HepG2 (cell line): Measurements from ENCODE around the gene TLL2. TPM values are rescaled to one million over a fixed set of nuclear protein-coding genes. Genes with fewer than 3 reads are reported as not detected.
"Not testable (repeated sequence)": the region's sequence is repeated elsewhere in the genome, so short reads cannot be mapped to it uniquely, and the experiment has no call there.

Experiments used
- ATAC-seq: fragments of 200-7000 bp; cut with Tn5 transposase; 3 replicates; pipeline ENCODE4 v1.9.1; 2020; ENCODE audit warnings: mild to moderate bottlenecking, moderate library complexity
- BruUV-seq: library from RNA; stranded (reverse); fragments of 400-500 nt; replicated peaks from 2 replicates; lab custom pipeline; 2021; lab: Mats Ljungman, UMichigan
- CTCF ChIA-PET: fragments of 300-600 bp; formaldehyde crosslinking; extraction: SDS; loops from one replicate; lab custom pipeline; 2021; ENCODE audit warnings: low total read pairs, inconsistent platforms, low intra/inter-chr PET ratio; lab: Yijun Ruan, JAX
- POLR2A ChIA-PET: fragments of 350-600 bp; sonication (Branson Sonifier 250); formaldehyde crosslinking; loops from one replicate; lab custom pipeline; 2020; ENCODE audit warnings: antibody characterized with exemption, inconsistent platforms; lab: Yijun Ruan, JAX
- DNase-seq: peaks from one replicate; pipeline ENCODE4 v3.0.0-alpha.2; 2015; ENCODE audit warnings: low spot score
- FAIRE-seq: peaks from 3 replicates; lab custom pipeline; 2011; peaks lifted over from hg19 to GRCh38; lab: Jason Lieb, UNC
- H2AFZ ChIP-seq: one replicate; pipeline ENCODE4 v1.6.1; 2011; ENCODE audit warnings: low read length, inconsistent platforms
- H3K27ac ChIP-seq: fragments of 300-600 bp; 3 replicates; pipeline ENCODE4 v1.8.0; 2011; ENCODE audit warnings: mixed run types, mild to moderate bottlenecking, mixed read lengths, low read length, inconsistent platforms; ENCODE audit not compliant: insufficient read depth; ENCODE audit errors: extremely low read length
- H3K27me3 ChIP-seq, 2 experiments: fragments of 200-600 bp in 1 of 2; 2 replicates in 1 of 2; 3 replicates in 1 of 2; pipeline versions ENCODE4 v1.6.0 to v1.8.0; 2011; ENCODE audit warnings: low read length in 2 of 2, mild to moderate bottlenecking in 2 of 2, moderate library complexity in 2 of 2, inconsistent platforms in 1 of 2; ENCODE audit not compliant: insufficient read depth in 2 of 2, control insufficient read depth in 1 of 2
- H3K36me3 ChIP-seq, 2 experiments: fragments of 200-600 bp in 1 of 2; replicated peaks in 1 of 2; 2 replicates in 1 of 2; 3 replicates in 1 of 2; pipeline versions ENCODE4 v1.5.1 to v1.8.0; 2011; ENCODE audit warnings: low read length in 2 of 2, inconsistent platforms in 1 of 2; ENCODE audit not compliant: insufficient read depth in 2 of 2, control insufficient read depth in 1 of 2
- H3K4me1 ChIP-seq: 2 replicates; pipeline ENCODE4 v1.5.1; 2012; ENCODE audit warnings: low read length, inconsistent platforms; ENCODE audit not compliant: insufficient read depth
- H3K4me2 ChIP-seq: 2 replicates; pipeline ENCODE4 v1.6.0; 2011; ENCODE audit warnings: low read depth, low read length, inconsistent platforms
- H3K4me3 ChIP-seq, 3 experiments: fragments of 200-600 bp in 1 of 3; sonication (generic), shearing (Covaris generic) in 1 of 3; replicated peaks in 1 of 3; 2 replicates each; pipeline ENCODE4 v1.5.1; 2011 to 2016; ENCODE audit warnings: low read length in 3 of 3, inconsistent platforms in 2 of 3, low read depth in 2 of 3, mild to moderate bottlenecking in 2 of 3, control low read depth in 1 of 3, mixed read lengths in 1 of 3; ENCODE audit not compliant: insufficient read depth in 1 of 3
- H3K79me2 ChIP-seq: one replicate; pipeline ENCODE4 v1.6.1; 2011; ENCODE audit warnings: low read length, inconsistent platforms; ENCODE audit not compliant: insufficient read depth
- H3K9ac ChIP-seq: 2 replicates; pipeline ENCODE4 v1.6.0; 2011; ENCODE audit warnings: mild to moderate bottlenecking, low read depth, low read length, inconsistent platforms; ENCODE audit not compliant: insufficient read depth
- H3K9me3 ChIP-seq: 2 replicates; pipeline ENCODE4 v1.5.1; 2012; ENCODE audit warnings: mild to moderate bottlenecking, low read length
- H4K20me1 ChIP-seq: 2 replicates; pipeline ENCODE4 v1.6.0; 2011; ENCODE audit warnings: inconsistent platforms, mild to moderate bottlenecking, low read length, moderate library complexity; ENCODE audit not compliant: insufficient read depth
- U2AF2 ChIP-seq: fragments of 200-400 bp; formaldehyde crosslinking; IDR thresholded peaks from 2 replicates; pipeline ENCODE4 v1.6.1; 2017; ENCODE audit warnings: low read depth, mild to moderate bottlenecking, low read length
- ZFP1 ChIP-seq: IDR thresholded peaks from 2 replicates; pipeline ENCODE4 v1.6.1; 2016
- WGBS: methylation state at CpG from one replicate; pipeline ENCODE4 v1.1.6; 2017; ENCODE audit warnings: low lambda C conversion rate; 5-methylcytosine and 5-hydroxymethylcytosine counted together
- in situ Hi-C: cut with HindIII; loops from 2 replicates; pipeline ENCODE4 v1.10.0; 2017; ENCODE audit warnings: low pct_unique_long_range_greater_than_20kb; ENCODE audit not compliant: extremely low pct_ligation_motif_present
- intact Hi-C: fragments of 100-400 bp; cut with micrococcal nuclease; formaldehyde crosslinking; loops from one replicate; pipeline ENCODE4 v1.10.0; 2022; ENCODE audit not compliant: unreplicated experiment
- polyA plus RNA-seq, 8 experiments: library from polyadenylated mRNA; depleted of rRNA in 3 of 8; stranded (reverse) in 7 of 8; unstranded in 1 of 8; fragments of >200 nt; fragmentation: Illumina TruSeq in 4 of 8; extraction: Trizol in 4 of 8; gene quantifications; 2 replicates each; pipeline versions ENCODE4 v1.2.1 to v1.2.3, GENCODE V29; 2011 to 2016; ENCODE audit warnings: low read depth in 4 of 8, missing spikeins in 1 of 8, mixed read lengths in 1 of 8; ENCODE audit not compliant: insufficient read depth in 1 of 8
- total RNA-seq, 5 experiments: library from RNA; depleted of rRNA; stranded (reverse); fragments of >200 nt; fragmentation: Illumina TruSeq; extraction: Trizol; gene quantifications; 2 replicates each; pipeline ENCODE4 v1.2.3, GENCODE V29; 2016; ENCODE audit warnings: low read depth in 1 of 5
- TF ChIP-seq, protein P1 (sequence below): sonication (generic); formaldehyde crosslinking; IDR thresholded peaks from 2 replicates; pipeline ENCODE4 v1.4.0; 2020; ENCODE audit warnings: missing genetic modification reagents, borderline replicate concordance

TLL2 gene
- total and polyA plus RNA-seq, 2 of the 13 experiments (the other 11 are each of a cell fraction or from before 2014, with no cell fraction given): 0.09 TPM; not detected in 1

DNA sequence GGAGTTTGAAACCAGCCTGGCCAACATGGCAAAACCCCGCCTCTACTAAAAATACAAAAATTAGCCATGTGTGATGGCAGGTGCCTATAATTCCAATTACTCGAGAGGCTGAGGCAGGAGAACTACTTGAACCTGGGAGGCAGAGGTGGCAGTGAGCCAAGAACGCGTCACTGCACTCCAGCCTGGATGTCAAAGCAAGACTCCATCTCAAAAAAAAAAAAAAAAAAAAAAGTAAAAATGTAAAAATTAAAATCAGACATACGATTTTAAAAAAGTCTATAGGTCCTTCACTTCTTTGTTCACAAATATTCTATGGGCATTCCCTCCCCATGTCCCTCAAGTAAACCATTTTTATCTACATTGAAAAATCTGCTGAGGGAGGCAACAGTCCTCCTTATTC is 34.9 kb upstream of the TLL2 start:
- Histone ChIP-seq H2AFZ (no peak overlapping the region), H3K9ac (no peak overlapping the region), H3K4me3 (no peak overlapping the region), H3K4me1 (no peaks in the 10 kb centered on the region), H3K27ac (no peak overlapping the region), H3K4me2 (no peak overlapping the region), H4K20me1 (0 out of 2 replicates have a peak, but pooled peaks cover 3% of the 10 kb centered on the region), H3K79me2 (no peaks in the 10 kb centered on the region), H3K9me3 (no peaks in the 10 kb centered on the region), H3K27me3 (no peaks in the 10 kb centered on the region), H3K36me3 (peaks cover 15 to 75% of the 10 kb centered on the region in 2 experiments)
- no peak for FAIRE-seq
- in situ Hi-C loops: no loop called here
- intact Hi-C loops: no loop called here
- CTCF ChIA-PET: no interaction called here
- TF ChIP-seq, protein P1, sequence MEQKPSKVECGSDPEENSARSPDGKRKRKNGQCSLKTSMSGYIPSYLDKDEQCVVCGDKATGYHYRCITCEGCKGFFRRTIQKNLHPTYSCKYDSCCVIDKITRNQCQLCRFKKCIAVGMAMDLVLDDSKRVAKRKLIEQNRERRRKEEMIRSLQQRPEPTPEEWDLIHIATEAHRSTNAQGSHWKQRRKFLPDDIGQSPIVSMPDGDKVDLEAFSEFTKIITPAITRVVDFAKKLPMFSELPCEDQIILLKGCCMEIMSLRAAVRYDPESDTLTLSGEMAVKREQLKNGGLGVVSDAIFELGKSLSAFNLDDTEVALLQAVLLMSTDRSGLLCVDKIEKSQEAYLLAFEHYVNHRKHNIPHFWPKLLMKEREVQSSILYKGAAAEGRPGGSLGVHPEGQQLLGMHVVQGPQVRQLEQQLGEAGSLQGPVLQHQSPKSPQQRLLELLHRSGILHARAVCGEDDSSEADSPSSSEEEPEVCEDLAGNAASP: no peak
- TF ChIP-seq U2AF2 (no peak), ZFP1 (CRISPR knock-in tag) (no peak)
- POLR2A ChIA-PET: no interaction called here
- WGBS: 95% methylated on average over 5 of the region's 5 CpGs
- no peak for ATAC-seq
- DNase-seq: no peak
- no TSS peak for BruUV-seq

DNA sequence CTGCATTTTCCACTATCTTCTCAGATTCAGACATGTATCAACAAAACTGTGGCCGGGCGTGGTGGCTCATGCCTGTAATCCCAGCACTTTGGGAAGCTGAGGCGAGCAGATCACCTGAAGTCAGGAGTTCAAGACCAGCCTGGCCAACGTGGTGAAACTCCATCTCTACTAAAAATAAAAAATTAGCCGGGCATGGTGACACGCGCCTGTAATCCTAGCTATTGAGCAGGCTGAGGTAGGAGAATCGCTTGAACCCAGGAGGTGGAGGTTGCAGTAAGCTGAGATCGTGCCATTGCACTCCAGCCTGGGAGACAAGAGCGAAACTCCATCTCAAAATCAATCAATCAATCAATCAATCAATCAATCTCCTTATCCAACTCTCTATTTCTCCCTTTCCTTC is 31.8 kb upstream of the TLL2 start:
- intact Hi-C loops, H3K27ac ChIP-seq, H3K4me2 ChIP-seq, FAIRE-seq, H3K27me3 ChIP-seq, H4K20me1 ChIP-seq, H2AFZ ChIP-seq, H3K9ac ChIP-seq, POLR2A ChIA-PET, DNase-seq, H3K4me1 ChIP-seq, in situ Hi-C loops, CTCF ChIA-PET, H3K4me3 ChIP-seq, ATAC-seq, H3K79me2 ChIP-seq, H3K9me3 ChIP-seq, BruUV-seq: not testable (repeated sequence)
- WGBS: 99% methylated on average over 10 of the region's 10 CpGs
- H3K36me3 ChIP-seq: peaks cover 12 to 78% of the 10 kb centered on the region in 2 experiments
